ENCODE results near the gene NUP62. TPM values are rescaled to one million over a fixed set of nuclear protein-coding genes. Genes with fewer than 3 reads are reported as not detected.

The NUP62 gene
- total and polyA plus RNA-seq, 2 of the 8 experiments (the other 6 are each of a cell fraction or from before 2014, with no cell fraction given): 50.0 to 107 TPM

GRCh38 chr19:49920624-49921363 lies 8.5 kb downstream of the NUP62 start:
- no peak overlapping the region; a peak in 1 of 7 replicates for H3K9ac ChIP-seq (replicated peaks in 1 of 4; ENCODE audit: extremely low read depth in 1 of 4, low read depth in 3 of 4, low read length in 3 of 4)
- peak overlapping the region; percentile 44; the same call in 1 of the 2 replicates for H2BK5ac ChIP-seq (ENCODE audit: low read depth, low read length)
- H2BK12ac ChIP-seq (ENCODE audit: low read depth, low read length): no peak overlapping the region
- no peak overlapping the region for H3K4ac ChIP-seq (replicated peaks; ENCODE audit: insufficient read length, low read depth, low read length)
- CTCF ChIA-PET (ENCODE audit: partially characterized antibody): interaction anchor here (0.6 to 3.1 kb wide), 4 partner anchors 8 to 63 kb away, joined by 3 to 16 read pairs (median 3); no protein-coding TSS in a partner anchor
- H3K56ac ChIP-seq (replicated peaks; ENCODE audit: insufficient read length, low read depth, low read length): no peak overlapping the region
- peaks cover 0 to 15% (median 4%) of the 10 kb centered on the region in 4 experiments; a peak in 5 of 7 replicates for H3K4me1 ChIP-seq (replicated peaks in 1 of 4; ENCODE audit: control insufficient read depth in 3 of 4, insufficient read depth in 4 of 4, low read length in 3 of 4)
- H3K23me2 ChIP-seq (ENCODE audit: low read depth, low read length): no peaks in the 10 kb centered on the region
- no peak overlapping the region for H2BK15ac ChIP-seq (ENCODE audit: low read length)
- H2AFZ ChIP-seq (ENCODE audit: low read length): no peak overlapping the region
- H4K20me1 ChIP-seq (replicated peaks in 1 of 2; ENCODE audit: control insufficient read depth in 1 of 2, insufficient read depth in 2 of 2, low read length in 2 of 2): peaks cover 57 to 59% of the 10 kb centered on the region in 2 experiments
- POLR2A ChIA-PET (ENCODE audit: partially characterized antibody): interaction anchor here (1.3 to 19.2 kb wide), 3 partner anchors 3 to 26 kb away, joined by 3 to 373 read pairs (median 373); partner anchors contain the start of genes ATF5 and NUP62
- H4K8ac ChIP-seq (ENCODE audit: extremely low read depth, insufficient read depth, low read length): no peak overlapping the region; the same call in 1 of the 2 replicates
- no peak overlapping the region for H3K4me2 ChIP-seq (ENCODE audit: insufficient read depth in 1 of 2, low read depth in 2 of 2, low read length in 2 of 2)
- no peak overlapping the region for H3K4me3 ChIP-seq (ENCODE audit: extremely low read depth in 1 of 4, insufficient read depth in 2 of 4, low read depth in 3 of 4, low read length in 4 of 4)
- no peak overlapping the region for H3K14ac ChIP-seq (ENCODE audit: insufficient read length)
- H3K36me3 ChIP-seq (ENCODE audit: control insufficient read depth in 2 of 4, insufficient read depth in 4 of 4, low read length in 3 of 4): peaks cover 11 to 42% (median 24%) of the 10 kb centered on the region in 4 experiments
- H3K79me1 ChIP-seq (ENCODE audit: low read depth, low read length): peaks cover 22% of the 10 kb centered on the region
- no peak overlapping the region for H2BK20ac ChIP-seq (ENCODE audit: low read length)
- TF ChIP-seq POLR2AphosphoS5 (IDR thresholded peaks at IDR 0.05; ENCODE audit: low read depth, low read length) (peak; percentile 42; the same call in 1 of the 2 replicates), POLR2A (IDR thresholded peaks at IDR 0.05; ENCODE audit: control extremely low read depth in 1 of 2, low read depth in 2 of 2, low read length in 2 of 2) (peak in 1 of 2 experiments; percentile 18; a peak in 1 of 3 replicates), GTF2F1 (IDR thresholded peaks at IDR 0.05; ENCODE audit: borderline replicate concordance, low read depth, low read length) (no peak)
- no peak overlapping the region for H3K18ac ChIP-seq (ENCODE audit: extremely low read depth, low read length)
- no peak overlapping the region for H2BK120ac ChIP-seq (replicated peaks; ENCODE audit: low read depth, low read length)
- no peak overlapping the region for H3K27ac ChIP-seq (ENCODE audit: low read depth, low read length)
- H3K9me3 ChIP-seq (ENCODE audit: insufficient read depth in 2 of 2, low read depth in 1 of 2, low read length in 1 of 2): no peaks in the 10 kb centered on the region
- DNase-seq (ENCODE audit: low read depth in 1 of 2, low spot score in 2 of 2) (no peak), FAIRE-seq (no peak)
- H3K27me3 ChIP-seq (replicated peaks in 1 of 4; ENCODE audit: control insufficient read depth in 3 of 4, extremely low read depth in 1 of 4, insufficient read depth in 3 of 4, low read length in 3 of 4): no peaks in the 10 kb centered on the region
- H2AK5ac ChIP-seq (ENCODE audit: low read depth, low read length): no peak overlapping the region
- no peak overlapping the region for H3K23ac ChIP-seq (ENCODE audit: insufficient read length)
- 96% methylated on average over 24 of the region's 24 CpGs; no CpG with 5 or more reads in 1 of the 2 experiments for WGBS, 2 experiments (ENCODE audit: extremely low coverage in 1 of 2, insufficient coverage in 1 of 2, insufficient read length in 1 of 2, insufficient replicate concordance in 2 of 2, low coverage in 1 of 2, low lambda C conversion rate in 2 of 2, missing lambda C conversion rate in 1 of 2)
- no peak overlapping the region for H4K5ac ChIP-seq (ENCODE audit: insufficient read length, low read depth, low read length)
- peaks cover 11 to 94% of the 10 kb centered on the region in 2 experiments for H3K79me2 ChIP-seq (ENCODE audit: control insufficient read depth in 1 of 2, insufficient read depth in 2 of 2, low read length in 2 of 2)
- H4K91ac ChIP-seq (replicated peaks; ENCODE audit: insufficient read length, low read length): no peak overlapping the region

All from H1 (cell line).